Loucy (cell line): ENCODE measurements around the gene INSR.

Source experiments
- H2AFZ ChIP-seq: fragments of 200-600 bp; sonication (generic); 2 replicates; pipeline ENCODE4 v1.6.0; 2016; ENCODE audit warnings: antibody characterized with exemption, mild to moderate bottlenecking, low read length, moderate library complexity
- H3F3A ChIP-seq: fragments of 200-600 bp; 2 replicates; pipeline ENCODE4 v1.6.0; 2016; ENCODE audit warnings: antibody characterized with exemption, low read depth, mild to moderate bottlenecking
- H3K27me3 ChIP-seq: fragments of 200-600 bp; sonication (generic); 2 replicates; pipeline ENCODE4 v1.6.1; 2014; ENCODE audit warnings: low read length, mild to moderate bottlenecking; ENCODE audit not compliant: insufficient read depth, poor library complexity, severe bottlenecking
- H3K36me3 ChIP-seq: fragments of 200-600 bp; sonication (generic); 2 replicates; pipeline ENCODE4 v1.6.1; 2016; ENCODE audit warnings: low read length; ENCODE audit not compliant: insufficient read depth
- H3K4me1 ChIP-seq: fragments of 200-600 bp; sonication (generic); 2 replicates; pipeline ENCODE4 v1.5.1; 2014; ENCODE audit warnings: low read length, mild to moderate bottlenecking; ENCODE audit not compliant: insufficient read depth, poor library complexity, severe bottlenecking
- H3K4me2 ChIP-seq: fragments of 200-600 bp; sonication (generic); 2 replicates; pipeline ENCODE4 v1.6.0; 2014; ENCODE audit warnings: antibody characterized with exemption, low read length, low read depth, mild to moderate bottlenecking; ENCODE audit not compliant: poor library complexity, severe bottlenecking
- H3K4me3 ChIP-seq: fragments of 200-600 bp; sonication (generic); 2 replicates; pipeline ENCODE4 v1.5.1; 2014; ENCODE audit warnings: low read length, mild to moderate bottlenecking, mixed read lengths; ENCODE audit not compliant: poor library complexity, severe bottlenecking
- H3K79me2 ChIP-seq: fragments of 200-600 bp; sonication (generic); 2 replicates; pipeline ENCODE4 v1.6.1; 2014; ENCODE audit warnings: low read length; ENCODE audit not compliant: insufficient read depth
- H3K9ac ChIP-seq: fragments of 200-600 bp; sonication (generic); 2 replicates; pipeline ENCODE4 v1.6.0; 2014; ENCODE audit warnings: mild to moderate bottlenecking, low read depth, low read length, moderate library complexity; ENCODE audit not compliant: poor library complexity, severe bottlenecking
- H3K9me2 ChIP-seq: fragments of 200-600 bp; sonication (generic); replicated peaks from 2 replicates; pipeline ENCODE4 v1.6.1; 2016; ENCODE audit warnings: low read depth, low read length, mixed read lengths
- H3K9me3 ChIP-seq: fragments of 200-600 bp; sonication (generic); 2 replicates; pipeline ENCODE4 v1.6.1; 2014; ENCODE audit warnings: mild to moderate bottlenecking, antibody characterized with exemption, low read length, low read depth; ENCODE audit not compliant: insufficient read depth
- H4K20me1 ChIP-seq: fragments of 200-600 bp; sonication (generic); 2 replicates; pipeline ENCODE4 v1.6.0; 2014; ENCODE audit warnings: antibody characterized with exemption, low read length, mild to moderate bottlenecking; ENCODE audit not compliant: insufficient read depth, poor library complexity, severe bottlenecking
- EZH2phosphoT487 ChIP-seq: fragments of 200-600 bp; IDR thresholded peaks from 2 replicates; pipeline ENCODE4 v1.6.1; 2018; ENCODE audit warnings: antibody characterized with exemption, mild to moderate bottlenecking, moderate library complexity, borderline replicate concordance
- TF ChIP-seq, protein P1 (sequence below): fragments of 200-600 bp; sonication (generic); conservative IDR thresholded peaks from 2 replicates; pipeline ENCODE4 v1.5.1; 2014; ENCODE audit warnings: mild to moderate bottlenecking, antibody characterized with exemption, low read length

The INSR gene

DNA sequence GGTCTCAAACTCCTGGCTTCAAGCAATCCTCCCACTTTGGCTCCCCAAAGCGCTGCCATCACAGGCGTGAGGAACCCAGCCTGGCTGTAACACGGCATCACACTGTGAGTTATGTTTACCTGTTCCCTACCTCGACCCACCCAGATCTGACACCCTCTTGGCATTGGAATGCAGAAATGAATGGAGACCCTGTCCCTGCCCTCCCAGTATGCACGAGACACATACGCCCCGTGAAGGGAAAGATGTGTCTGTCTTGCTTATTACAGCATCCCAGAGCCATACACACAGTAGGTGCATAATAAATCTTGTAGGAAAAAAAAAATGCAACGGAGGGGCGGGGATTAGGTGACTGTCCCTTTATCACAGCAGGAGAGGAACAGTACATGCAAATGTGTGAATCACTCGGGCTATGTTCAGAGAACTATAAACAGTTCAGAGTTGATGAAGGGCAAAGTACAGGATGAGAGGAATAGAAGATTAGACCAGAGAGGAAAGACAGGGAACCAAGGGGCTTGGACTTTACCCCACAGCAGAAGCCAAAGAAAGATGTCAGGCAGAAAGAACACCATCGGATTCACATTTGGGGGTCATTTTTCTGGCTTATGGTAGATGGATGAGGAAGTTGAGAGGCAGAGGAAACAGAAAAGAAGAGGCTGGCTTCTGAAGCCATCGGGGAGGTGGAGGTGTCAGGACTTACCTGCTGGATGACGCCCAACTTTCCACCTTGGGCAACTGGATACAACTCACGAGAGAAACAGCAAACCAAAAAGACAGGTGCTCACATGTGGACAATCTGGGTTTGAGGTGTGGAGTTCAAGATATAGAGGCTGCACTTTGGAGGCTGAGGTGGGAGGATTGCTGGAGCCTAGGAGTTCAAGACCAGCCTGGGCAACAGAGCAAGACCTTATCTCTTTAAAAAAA lies 94.3 kb downstream of the INSR start:
- H2AFZ ChIP-seq, result no peak overlapping the region
- TF ChIP-seq EZH2phosphoT487, result no peak
- TF ChIP-seq, protein P1, sequence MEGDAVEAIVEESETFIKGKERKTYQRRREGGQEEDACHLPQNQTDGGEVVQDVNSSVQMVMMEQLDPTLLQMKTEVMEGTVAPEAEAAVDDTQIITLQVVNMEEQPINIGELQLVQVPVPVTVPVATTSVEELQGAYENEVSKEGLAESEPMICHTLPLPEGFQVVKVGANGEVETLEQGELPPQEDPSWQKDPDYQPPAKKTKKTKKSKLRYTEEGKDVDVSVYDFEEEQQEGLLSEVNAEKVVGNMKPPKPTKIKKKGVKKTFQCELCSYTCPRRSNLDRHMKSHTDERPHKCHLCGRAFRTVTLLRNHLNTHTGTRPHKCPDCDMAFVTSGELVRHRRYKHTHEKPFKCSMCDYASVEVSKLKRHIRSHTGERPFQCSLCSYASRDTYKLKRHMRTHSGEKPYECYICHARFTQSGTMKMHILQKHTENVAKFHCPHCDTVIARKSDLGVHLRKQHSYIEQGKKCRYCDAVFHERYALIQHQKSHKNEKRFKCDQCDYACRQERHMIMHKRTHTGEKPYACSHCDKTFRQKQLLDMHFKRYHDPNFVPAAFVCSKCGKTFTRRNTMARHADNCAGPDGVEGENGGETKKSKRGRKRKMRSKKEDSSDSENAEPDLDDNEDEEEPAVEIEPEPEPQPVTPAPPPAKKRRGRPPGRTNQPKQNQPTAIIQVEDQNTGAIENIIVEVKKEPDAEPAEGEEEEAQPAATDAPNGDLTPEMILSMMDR, result no peak
- no peaks in the 10 kb centered on the region for H3K27me3 ChIP-seq
- H3K9ac ChIP-seq, result no peak overlapping the region
- no peak overlapping the region for H3K4me3 ChIP-seq
- H3F3A ChIP-seq, result no peaks in the 10 kb centered on the region; the same call in 1 of the 2 replicates
- H4K20me1 ChIP-seq, result no peaks in the 10 kb centered on the region
- H3K4me1 ChIP-seq, result no peaks in the 10 kb centered on the region
- H3K4me2 ChIP-seq, result no peak overlapping the region
- no peaks in the 10 kb centered on the region for H3K79me2 ChIP-seq
- H3K9me3 ChIP-seq, result no peaks in the 10 kb centered on the region
- H3K9me2 ChIP-seq, result no peaks in the 10 kb centered on the region
- no peaks in the 10 kb centered on the region for H3K36me3 ChIP-seq

DNA sequence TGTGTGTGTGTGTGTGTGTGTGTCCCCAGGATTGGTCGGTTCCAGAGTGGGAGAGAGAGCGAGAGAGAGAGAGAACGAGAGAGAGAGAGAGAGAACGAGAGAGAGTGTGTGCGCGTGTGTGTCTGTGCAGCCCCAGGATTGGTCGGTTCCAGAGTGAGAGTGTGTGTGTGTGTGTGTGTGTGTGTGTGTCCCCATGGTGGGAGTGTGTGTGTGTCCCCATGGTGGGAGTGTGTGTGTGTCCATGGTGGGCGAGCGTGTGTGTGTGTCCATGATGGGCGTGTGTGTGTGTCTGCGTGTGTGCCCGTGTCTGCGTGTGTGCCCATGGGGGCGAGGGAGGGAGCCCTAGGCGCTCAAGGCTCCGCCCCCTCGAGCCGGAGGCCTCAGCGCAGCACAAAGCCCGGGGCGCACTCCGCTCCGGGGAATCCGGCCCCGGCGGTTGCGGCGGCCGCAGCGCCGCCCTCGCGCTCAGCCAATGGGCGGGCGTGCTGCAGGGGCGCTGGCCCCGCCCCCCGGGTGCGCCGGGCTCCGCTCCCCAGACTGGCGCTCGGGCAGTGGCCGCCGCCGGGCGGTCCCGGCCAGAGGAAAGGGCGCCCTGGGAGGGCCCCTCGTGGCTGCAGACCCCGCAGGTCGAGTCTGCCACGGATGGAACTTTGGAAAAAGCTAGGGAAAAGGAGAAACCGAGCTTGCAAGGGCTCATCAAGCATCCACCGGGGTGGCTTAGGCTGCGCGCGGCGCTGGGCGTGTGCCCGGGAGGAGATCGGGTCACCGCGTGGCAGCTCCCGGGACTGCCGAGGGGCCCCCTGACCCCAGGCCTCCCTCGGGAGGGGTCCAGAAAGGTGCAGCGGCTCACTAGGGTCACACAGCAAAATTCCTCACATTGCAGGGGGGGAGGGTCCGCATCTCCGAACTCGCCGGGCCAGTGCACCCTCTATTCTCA lies 96.2 kb downstream of the INSR start:
- Histone ChIP-seq H3K27me3 (no peaks in the 10 kb centered on the region), H3K36me3 (no peaks in the 10 kb centered on the region), H3K79me2 (no peaks in the 10 kb centered on the region), H3K4me2 (peak overlapping the region; percentile 78), H2AFZ (peak overlapping the region; percentile 78), H3F3A (no peaks in the 10 kb centered on the region; the same call in 1 of the 2 replicates), H4K20me1 (no peaks in the 10 kb centered on the region), H3K9me2 (no peaks in the 10 kb centered on the region), H3K4me3 (peak overlapping the region; percentile 74), H3K9ac (peak overlapping the region; percentile 66), H3K4me1 (no peaks in the 10 kb centered on the region), H3K9me3 (no peaks in the 10 kb centered on the region)
- TF ChIP-seq, protein P1, result peak; percentile 18; the same call in 1 of the 2 replicates
- TF ChIP-seq EZH2phosphoT487, result no peak

DNA sequence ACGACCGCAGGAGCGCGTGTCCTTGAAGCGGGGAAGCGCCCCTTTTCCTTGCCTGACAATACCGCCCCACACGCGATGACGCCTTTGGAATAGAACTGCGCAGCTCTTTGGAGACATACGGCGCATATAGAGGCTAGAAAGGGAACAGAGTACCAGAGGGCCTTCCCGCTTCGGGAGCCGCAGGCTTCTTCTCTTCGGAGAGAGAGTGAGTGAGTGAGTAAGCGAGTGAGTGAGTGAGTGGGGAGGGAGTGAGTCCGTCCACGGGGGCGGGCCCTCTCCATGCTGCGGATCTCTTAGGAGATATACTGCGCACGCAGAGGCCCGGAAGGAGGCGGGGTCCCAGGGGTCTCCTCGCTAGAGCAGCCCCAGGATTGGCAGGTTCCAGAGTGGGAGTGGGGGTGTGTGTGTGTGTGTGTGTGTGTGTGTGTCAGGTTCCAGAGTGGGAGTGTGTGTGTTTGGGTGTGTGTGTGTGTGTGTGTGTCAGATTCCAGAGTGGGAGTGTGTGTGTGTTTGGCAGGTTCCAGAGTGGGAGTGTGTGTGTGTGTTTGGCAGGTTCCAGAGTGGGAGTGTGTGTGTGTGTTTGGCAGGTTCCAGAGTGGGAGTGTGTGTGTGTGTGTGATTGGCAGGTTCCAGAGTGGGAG lies 97.0 kb downstream of the INSR start:
- Histone ChIP-seq H2AFZ (peak overlapping the region; percentile 68), H4K20me1 (no peaks in the 10 kb centered on the region), H3K36me3 (no peaks in the 10 kb centered on the region), H3K79me2 (no peaks in the 10 kb centered on the region), H3K27me3 (no peaks in the 10 kb centered on the region), H3F3A (no peaks in the 10 kb centered on the region; the same call in 1 of the 2 replicates), H3K9me3 (no peaks in the 10 kb centered on the region), H3K9me2 (no peaks in the 10 kb centered on the region), H3K4me1 (peaks cover 4% of the 10 kb centered on the region), H3K9ac (peak overlapping the region; percentile 64), H3K4me3 (peak overlapping the region; percentile 74), H3K4me2 (peak overlapping the region; percentile 69)
- TF ChIP-seq EZH2phosphoT487, result no peak
- TF ChIP-seq, protein P1, result no peak
